ENCODE results near the gene ACKR1.

ACKR1 gene

DNA sequence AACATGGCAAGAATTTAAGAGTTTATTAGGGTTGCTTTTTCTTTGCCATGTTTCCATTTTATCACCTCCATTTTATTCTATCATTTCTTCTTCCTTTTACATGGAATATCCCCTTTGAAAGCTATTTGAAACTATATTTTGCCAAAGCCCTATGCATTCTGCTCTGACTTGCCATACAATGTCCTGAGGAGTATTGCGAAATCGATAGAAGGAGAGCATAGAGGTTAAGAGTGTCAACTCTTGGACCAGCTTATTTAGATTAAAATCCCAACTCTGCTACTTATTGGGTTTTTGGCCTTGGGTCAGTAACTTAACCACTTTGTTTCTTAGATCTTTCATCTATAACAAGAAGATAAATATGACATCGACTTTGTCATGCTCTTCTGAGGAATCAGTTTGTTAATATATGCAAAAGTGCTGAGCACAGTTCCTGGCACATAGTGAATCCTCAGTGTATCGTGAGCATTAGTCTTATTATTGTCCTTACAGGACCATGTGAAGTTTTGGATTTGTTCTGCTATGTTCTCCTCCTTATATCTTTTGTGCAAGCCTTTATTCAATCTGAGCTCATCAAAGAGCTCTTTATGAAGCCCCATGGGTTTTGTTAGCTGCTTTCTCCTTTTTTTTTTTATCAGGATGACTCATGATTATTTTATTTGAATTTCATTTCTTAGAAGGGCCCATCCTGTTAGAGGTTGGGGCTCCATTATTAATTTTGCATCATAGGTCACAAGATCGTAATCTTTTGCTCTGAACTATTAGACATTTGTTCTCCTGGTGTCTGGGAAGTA lies 17.6 kb downstream of the ACKR1 start:
- DNase-seq (ENCODE audit: low read depth, low spot score) = no peak

DNA sequence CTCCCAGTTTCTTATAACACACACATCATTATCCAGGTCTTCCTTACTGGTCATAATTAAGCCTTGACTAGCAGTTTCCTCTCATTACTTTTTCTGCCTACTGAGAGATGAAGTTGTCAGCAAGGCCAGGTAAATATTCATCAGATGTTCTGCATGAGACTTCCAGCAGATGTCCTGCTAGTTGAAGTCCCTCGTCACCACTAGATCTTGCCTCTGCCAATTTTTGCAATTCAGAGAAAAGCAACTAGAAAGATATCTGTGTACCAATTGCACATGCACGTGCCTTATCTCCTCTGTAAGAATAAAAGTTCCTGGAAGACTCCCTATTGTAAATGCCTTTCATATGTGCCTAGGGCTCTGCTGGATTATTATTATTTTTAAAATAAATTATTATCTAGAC lies 18.3 kb downstream of the ACKR1 start:
- DNase-seq (ENCODE audit: low read depth, low spot score) = no peak

DNA sequence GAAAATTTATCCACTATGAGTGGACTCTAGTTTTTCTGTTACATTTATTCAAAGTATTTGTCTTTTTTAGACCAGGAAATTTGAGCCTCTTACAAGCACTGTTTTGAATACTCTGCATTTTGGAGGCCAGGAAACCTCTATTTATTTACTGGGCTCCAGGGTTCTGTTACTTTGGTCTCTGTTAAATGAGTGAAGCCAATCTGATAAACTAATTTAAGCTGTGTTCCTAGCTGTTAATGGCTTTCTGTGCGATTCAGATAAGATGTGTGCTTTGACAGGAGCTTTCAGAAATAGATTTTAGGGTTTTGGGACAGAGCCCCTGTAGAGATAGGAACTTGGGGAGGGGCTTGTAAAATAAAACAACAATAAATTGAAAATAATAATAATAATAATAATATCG lies 23.9 kb downstream of the ACKR1 start:
- DNase-seq (ENCODE audit: low read depth, low spot score) = no peak

DNA sequence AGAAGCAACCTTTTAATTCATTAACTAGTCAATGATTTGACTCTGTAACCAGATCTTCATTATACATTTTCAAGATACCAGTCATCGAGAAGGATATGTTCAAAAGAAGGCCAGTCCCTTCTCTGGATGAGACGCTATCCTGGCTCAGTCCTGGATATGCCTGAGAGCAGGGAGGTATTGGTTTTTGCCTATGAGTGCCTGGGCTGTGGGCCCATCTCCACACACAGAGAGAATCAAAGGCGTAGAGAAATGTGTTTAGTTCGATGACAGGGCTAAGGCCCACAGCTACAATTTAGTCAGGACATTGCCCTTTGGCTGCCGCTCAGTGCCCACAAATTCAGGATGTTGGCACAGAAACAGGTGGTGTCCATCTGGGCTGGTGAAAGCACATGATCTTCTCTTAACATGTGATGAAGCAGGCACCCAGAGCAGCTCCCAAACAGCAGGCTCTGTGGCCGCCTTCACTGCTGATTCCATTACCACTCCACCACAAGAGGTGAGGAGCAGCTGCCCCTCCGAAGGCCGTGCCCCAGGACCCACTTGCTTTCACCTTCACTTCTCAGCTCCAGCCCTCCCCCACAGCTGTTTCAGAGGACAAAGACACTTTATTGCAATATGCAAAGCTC lies 24.7 kb downstream of the ACKR1 start:
- DNase-seq (ENCODE audit: low read depth, low spot score) = no peak

DNA sequence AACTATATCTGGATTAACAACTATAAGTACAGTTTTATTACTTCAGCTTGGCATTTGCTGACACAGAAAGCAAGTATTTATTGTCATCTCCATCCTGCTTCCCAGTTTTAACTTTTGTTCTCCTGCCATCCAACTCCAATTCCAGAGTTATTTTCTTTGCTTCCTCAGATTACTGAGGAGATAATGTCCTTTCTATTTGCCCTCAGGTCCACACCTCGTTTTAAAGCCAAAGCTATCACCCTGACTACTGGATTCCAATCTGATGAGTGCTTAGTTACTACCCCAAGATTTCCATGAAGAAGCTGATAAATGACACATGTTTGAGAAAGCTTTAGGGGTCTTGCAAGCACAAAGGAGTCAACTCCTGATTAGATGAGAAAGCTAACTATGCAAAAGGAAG lies 25.2 kb downstream of the ACKR1 start:
- no peak for DNase-seq (ENCODE audit: low read depth, low spot score)

DNA sequence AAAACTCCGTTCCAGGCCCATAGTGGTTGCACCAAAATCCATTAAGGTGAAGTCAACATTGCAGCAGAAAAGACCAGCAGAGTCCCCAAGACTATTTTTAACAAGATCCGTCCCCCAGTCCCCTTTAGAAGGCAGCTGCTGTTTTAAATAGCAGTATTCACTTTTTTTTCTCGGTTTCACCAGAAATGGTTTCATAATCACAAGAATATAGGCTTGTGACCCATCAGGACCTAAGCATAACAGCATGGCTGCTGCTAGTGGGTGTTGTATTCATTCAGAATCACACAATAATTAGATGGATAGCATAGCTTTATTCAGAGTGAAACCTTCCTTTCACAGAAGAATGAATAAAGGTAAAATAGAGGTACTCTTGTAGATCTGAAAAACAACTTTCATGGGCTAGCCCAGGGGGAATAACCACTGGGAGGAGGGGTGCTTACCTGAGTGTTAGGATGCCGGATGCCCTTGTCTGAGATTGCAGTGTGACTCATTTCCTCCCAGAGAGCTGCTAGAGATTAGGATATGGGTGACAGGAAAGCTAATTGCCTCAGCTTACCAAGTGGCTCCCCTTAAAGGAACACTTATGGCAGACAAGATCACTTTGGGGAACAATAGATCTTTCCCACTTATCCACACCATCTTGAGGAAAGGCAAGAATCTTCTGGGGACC lies 35.0 kb downstream of the ACKR1 start:
- DNase-seq (ENCODE audit: low read depth, low spot score) = no peak

DNA sequence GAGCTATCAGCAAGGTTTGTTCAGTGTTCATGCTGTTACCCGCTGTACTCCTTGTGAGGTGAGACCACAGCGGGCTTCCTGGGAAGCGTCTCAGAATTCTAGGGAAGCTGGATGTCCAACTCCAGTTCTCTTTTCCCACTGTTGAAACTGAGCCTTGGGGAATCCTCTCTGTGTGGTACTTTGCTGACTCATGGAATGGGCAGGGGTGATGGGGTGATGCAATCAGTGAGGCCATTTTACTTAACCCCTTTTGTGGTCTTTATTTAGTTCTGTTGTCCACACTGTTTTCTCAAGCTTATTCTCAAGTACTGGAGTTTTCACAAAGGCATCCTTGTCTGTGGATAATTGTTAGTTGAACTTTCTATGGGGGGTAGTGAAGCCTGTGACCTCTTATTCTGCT lies 42.6 kb downstream of the ACKR1 start:
- no peak for DNase-seq (ENCODE audit: low read depth, low spot score)

DNA sequence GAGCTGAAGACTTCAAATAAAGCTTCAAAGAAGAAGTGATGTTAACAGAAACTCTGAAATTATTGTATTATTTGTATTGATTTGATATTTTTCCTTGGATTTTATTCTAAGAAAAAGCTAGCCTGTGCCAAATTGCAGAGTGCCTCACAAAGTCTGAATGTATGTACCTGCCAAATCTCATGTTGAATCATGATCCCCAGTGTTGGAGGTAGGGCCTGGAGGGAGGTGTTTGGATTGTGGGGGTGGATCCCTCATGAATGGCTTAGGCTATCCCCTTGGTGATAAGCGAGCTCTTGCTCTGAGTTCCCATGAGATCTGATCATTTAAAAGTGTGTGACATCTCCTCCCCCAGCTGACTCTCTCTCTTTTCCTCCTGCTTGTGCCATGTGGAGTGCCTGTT lies 43.6 kb downstream of the ACKR1 start:
- no peak for DNase-seq (ENCODE audit: low read depth, low spot score)

DNA sequence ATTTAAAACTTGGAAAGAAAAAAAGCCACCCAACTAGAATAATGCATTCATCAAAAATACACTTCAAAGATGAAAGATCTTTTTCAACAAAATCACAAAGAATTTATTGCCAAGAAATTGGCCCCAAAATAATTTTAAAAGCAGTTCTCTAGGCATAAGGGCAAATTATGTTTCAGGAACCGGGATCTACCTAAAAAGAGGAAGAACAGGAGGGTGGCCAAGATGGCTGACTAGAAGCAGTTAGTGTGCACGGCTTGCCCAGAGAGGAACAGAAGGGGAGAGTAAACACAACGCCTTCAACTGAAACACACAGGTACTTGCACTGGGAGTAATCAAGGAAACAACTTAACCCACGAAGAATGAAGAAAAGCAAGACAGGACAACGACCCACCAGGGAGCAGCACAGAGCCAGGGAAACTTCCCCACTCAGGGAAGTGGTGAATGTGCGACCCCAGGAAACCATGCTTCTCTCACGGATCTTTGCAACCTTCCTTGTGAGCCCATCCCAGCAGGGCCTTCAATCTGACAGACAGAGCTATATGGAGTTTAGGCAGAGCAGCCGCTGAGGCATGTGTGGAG lies 46.1 kb downstream of the ACKR1 start:
- DNase-seq (ENCODE audit: low read depth, low spot score) = no peak

Data from brain pericyte (primary cell).